Panc1 (cell line): ENCODE results near the gene ABL1. TPM values are rescaled to one million over a fixed set of nuclear protein-coding genes. Genes with fewer than 3 reads are reported as not detected.

Experiments used
- ATAC-seq: fragments of 200-7000 bp; cut with Tn5 transposase; 2 replicates; pipeline ENCODE4 v1.9.1; 2020; ENCODE audit warnings: mild to moderate bottlenecking, moderate library complexity
- BruUV-seq: library from RNA; stranded (reverse); fragments of 400-500 nt; replicated peaks from 2 replicates; lab custom pipeline; 2021; lab: Mats Ljungman, UMichigan
- CTCF ChIA-PET: fragments of 300-600 bp; sonication (Branson Sonifier 250); formaldehyde crosslinking; loops from one replicate; lab custom pipeline; 2022; ENCODE audit warnings: antibody characterized with exemption; lab: Charles Lee
- POLR2A ChIA-PET: fragments of 300-600 bp; sonication (Branson Sonifier 250); formaldehyde crosslinking; loops from one replicate; lab custom pipeline; 2022; ENCODE audit warnings: antibody characterized with exemption; lab: Charles Lee
- DNase-seq: peaks from one replicate; pipeline ENCODE4 v3.0.0-alpha.2; 2010; ENCODE audit warnings: low read depth, low spot score
- H3K27ac ChIP-seq: 2 replicates; pipeline ENCODE4 v1.5.1; 2011; ENCODE audit warnings: mild to moderate bottlenecking, low read length, inconsistent platforms
- H3K27me3 ChIP-seq: fragments of 200-500 bp; sonication (Bioruptor generic); 2 replicates; pipeline ENCODE4 v1.6.0; 2014; ENCODE audit warnings: low read length, inconsistent platforms; ENCODE audit not compliant: control insufficient read depth, insufficient read depth
- H3K36me3 ChIP-seq: fragments of 200-500 bp; sonication (Bioruptor generic); 2 replicates; pipeline ENCODE4 v1.5.1; 2014; ENCODE audit warnings: inconsistent platforms, mild to moderate bottlenecking, low read length, moderate library complexity; ENCODE audit not compliant: control insufficient read depth, insufficient read depth
- H3K4me1 ChIP-seq: 2 replicates; pipeline ENCODE4 v1.5.1; 2011; ENCODE audit warnings: inconsistent platforms, mild to moderate bottlenecking, low read length, moderate library complexity; ENCODE audit not compliant: control insufficient read depth, insufficient read depth
- H3K4me3 ChIP-seq, 2 experiments: 2 replicates each; pipeline ENCODE4 v1.5.1; 2011 to 2012; ENCODE audit warnings: low read depth in 2 of 2, low read length in 2 of 2, mild to moderate bottlenecking in 2 of 2, inconsistent platforms in 1 of 2, moderate library complexity in 1 of 2
- H3K9me3 ChIP-seq: fragments of 200-500 bp; sonication (Bioruptor generic); 2 replicates; pipeline ENCODE4 v1.5.1; 2014; ENCODE audit warnings: low read depth, mild to moderate bottlenecking, inconsistent platforms, low read length, moderate library complexity; ENCODE audit not compliant: control insufficient read depth, insufficient read depth
- POLR2AphosphoS5 ChIP-seq: IDR thresholded peaks from 2 replicates; pipeline ENCODE4 v1.6.1; 2012; ENCODE audit warnings: mild to moderate bottlenecking, low read depth, low read length, moderate library complexity
- SIN3A ChIP-seq: IDR thresholded peaks from 2 replicates; pipeline ENCODE4 v1.6.1; 2012; ENCODE audit warnings: low read depth, mild to moderate bottlenecking, low read length, moderate library complexity, borderline replicate concordance; ENCODE audit not compliant: insufficient read depth
- TCF7L2 ChIP-seq: IDR thresholded peaks from 2 replicates; pipeline ENCODE4 v1.6.1; 2011; ENCODE audit warnings: mild to moderate bottlenecking, low read depth, low read length, inconsistent platforms
- in situ Hi-C: cut with HindIII; loops from 2 replicates; pipeline ENCODE4 v1.10.0; 2016; ENCODE audit warnings: low sequenced_read_pairs, low pct_unique_long_range_greater_than_20kb
- intact Hi-C: fragments of 100-400 bp; cut with micrococcal nuclease; formaldehyde crosslinking; loops from one replicate; pipeline ENCODE4 v1.10.0; 2022; ENCODE audit not compliant: unreplicated experiment
- total RNA-seq: library from RNA; stranded (reverse); gene quantifications from one replicate; pipeline ENCODE4 v1.2.1, GENCODE V29; 2021; ENCODE audit not compliant: unreplicated experiment
- TF ChIP-seq, protein P1 (sequence below), 2 experiments: IDR thresholded peaks; 2 replicates each; pipeline ENCODE4 v1.6.1; 2011 to 2012; ENCODE audit warnings: low read depth in 2 of 2, control low read depth in 1 of 2, low read length in 1 of 2, mild to moderate bottlenecking in 1 of 2, moderate library complexity in 1 of 2; ENCODE audit not compliant: insufficient read depth in 1 of 2
- TF ChIP-seq, protein P2 (sequence below): fragments of 450-650 bp; IDR thresholded peaks from 2 replicates; pipeline ENCODE4 v1.5.1; 2017; ENCODE audit warnings: mild to moderate bottlenecking

ABL1 gene
- total RNA-seq, 1 experiment from 2014 or later = 48.4 TPM

DNA sequence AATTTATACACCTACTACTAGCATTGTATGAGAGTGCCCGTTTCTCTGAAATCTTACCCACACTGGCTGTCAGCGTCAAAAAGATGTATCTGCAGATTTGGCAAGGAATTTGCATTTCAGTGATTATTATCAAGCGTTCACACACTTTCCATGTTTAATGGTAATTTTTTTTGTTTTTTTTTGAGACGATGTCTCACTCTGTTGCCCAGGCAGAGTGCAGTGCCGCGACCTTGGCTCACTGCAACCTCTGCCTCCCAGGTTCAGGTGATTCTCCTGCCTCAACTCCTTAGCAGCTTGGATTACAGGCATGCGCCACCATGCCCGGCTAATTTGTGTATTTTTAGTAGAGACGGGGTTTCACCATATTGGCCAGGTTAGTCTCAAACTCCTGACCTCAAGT, 14.3 kb downstream of the ABL1 start:
- ChIA-PET CTCF (no interaction called here), POLR2A (no interaction called here)
- no peaks in the 10 kb centered on the region for H3K27me3 ChIP-seq
- in situ Hi-C loops = no loop called here
- no peaks in the 10 kb centered on the region for H3K36me3 ChIP-seq
- no peaks in the 10 kb centered on the region for H3K9me3 ChIP-seq
- TF ChIP-seq TCF7L2 (no peak), SIN3A (no peak), POLR2AphosphoS5 (no peak)
- TF ChIP-seq, protein P1, sequence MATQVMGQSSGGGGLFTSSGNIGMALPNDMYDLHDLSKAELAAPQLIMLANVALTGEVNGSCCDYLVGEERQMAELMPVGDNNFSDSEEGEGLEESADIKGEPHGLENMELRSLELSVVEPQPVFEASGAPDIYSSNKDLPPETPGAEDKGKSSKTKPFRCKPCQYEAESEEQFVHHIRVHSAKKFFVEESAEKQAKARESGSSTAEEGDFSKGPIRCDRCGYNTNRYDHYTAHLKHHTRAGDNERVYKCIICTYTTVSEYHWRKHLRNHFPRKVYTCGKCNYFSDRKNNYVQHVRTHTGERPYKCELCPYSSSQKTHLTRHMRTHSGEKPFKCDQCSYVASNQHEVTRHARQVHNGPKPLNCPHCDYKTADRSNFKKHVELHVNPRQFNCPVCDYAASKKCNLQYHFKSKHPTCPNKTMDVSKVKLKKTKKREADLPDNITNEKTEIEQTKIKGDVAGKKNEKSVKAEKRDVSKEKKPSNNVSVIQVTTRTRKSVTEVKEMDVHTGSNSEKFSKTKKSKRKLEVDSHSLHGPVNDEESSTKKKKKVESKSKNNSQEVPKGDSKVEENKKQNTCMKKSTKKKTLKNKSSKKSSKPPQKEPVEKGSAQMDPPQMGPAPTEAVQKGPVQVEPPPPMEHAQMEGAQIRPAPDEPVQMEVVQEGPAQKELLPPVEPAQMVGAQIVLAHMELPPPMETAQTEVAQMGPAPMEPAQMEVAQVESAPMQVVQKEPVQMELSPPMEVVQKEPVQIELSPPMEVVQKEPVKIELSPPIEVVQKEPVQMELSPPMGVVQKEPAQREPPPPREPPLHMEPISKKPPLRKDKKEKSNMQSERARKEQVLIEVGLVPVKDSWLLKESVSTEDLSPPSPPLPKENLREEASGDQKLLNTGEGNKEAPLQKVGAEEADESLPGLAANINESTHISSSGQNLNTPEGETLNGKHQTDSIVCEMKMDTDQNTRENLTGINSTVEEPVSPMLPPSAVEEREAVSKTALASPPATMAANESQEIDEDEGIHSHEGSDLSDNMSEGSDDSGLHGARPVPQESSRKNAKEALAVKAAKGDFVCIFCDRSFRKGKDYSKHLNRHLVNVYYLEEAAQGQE (IDR thresholded peaks at IDR 0.05; ENCODE audit: insufficient read depth in 1 of 2, low read depth in 2 of 2, low read length in 1 of 2) = no peak
- TF ChIP-seq, protein P2, sequence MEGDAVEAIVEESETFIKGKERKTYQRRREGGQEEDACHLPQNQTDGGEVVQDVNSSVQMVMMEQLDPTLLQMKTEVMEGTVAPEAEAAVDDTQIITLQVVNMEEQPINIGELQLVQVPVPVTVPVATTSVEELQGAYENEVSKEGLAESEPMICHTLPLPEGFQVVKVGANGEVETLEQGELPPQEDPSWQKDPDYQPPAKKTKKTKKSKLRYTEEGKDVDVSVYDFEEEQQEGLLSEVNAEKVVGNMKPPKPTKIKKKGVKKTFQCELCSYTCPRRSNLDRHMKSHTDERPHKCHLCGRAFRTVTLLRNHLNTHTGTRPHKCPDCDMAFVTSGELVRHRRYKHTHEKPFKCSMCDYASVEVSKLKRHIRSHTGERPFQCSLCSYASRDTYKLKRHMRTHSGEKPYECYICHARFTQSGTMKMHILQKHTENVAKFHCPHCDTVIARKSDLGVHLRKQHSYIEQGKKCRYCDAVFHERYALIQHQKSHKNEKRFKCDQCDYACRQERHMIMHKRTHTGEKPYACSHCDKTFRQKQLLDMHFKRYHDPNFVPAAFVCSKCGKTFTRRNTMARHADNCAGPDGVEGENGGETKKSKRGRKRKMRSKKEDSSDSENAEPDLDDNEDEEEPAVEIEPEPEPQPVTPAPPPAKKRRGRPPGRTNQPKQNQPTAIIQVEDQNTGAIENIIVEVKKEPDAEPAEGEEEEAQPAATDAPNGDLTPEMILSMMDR = no peak
- BruUV-seq = no TSS peak
- ATAC-seq (no peak), DNase-seq (no peak)
- H3K4me3 ChIP-seq = no peak overlapping the region
- no peak overlapping the region; the same call in 1 of the 2 replicates for H3K27ac ChIP-seq
- H3K4me1 ChIP-seq = peaks cover 54% of the 10 kb centered on the region
- intact Hi-C loops = no loop called here

DNA sequence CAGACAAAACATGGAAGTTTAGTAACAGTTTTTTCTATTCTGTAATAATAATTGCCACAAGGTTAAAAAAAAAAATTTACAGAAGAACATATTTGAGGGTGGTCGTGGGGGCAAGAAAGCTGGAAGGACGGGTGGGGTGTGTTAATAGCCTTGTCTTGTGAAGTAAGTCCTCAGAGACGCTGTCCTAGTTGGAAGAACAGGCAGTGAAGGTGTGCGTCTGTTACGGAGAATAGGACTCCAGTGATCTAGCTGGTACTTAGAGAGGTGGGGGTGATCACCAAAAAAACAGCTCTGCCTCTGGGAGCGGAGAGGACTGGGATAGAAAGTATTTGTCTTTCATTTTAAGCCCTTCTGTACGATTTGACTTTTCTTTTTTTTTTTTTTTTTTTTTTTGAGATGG, 17.7 kb downstream of the ABL1 start:
- DNase-seq (no peak), ATAC-seq (no peak)
- H3K27me3 ChIP-seq = no peaks in the 10 kb centered on the region
- intact Hi-C loops (no loop called here), in situ Hi-C loops (no loop called here)
- peaks cover 2% of the 10 kb centered on the region; the same call in 1 of the 2 replicates for H3K36me3 ChIP-seq
- H3K27ac ChIP-seq = no peak overlapping the region
- POLR2A ChIA-PET = no interaction called here
- H3K4me1 ChIP-seq = peaks cover 31% of the 10 kb centered on the region
- no peaks in the 10 kb centered on the region for H3K9me3 ChIP-seq
- CTCF ChIA-PET = interaction anchor here (0.7 kb wide), 1 partner anchor 13 kb away, joined by 9 read pairs; no protein-coding TSS in a partner anchor
- BruUV-seq = no TSS peak
- no peak overlapping the region for H3K4me3 ChIP-seq
- TF ChIP-seq SIN3A = no peak
- TF ChIP-seq, protein P2 = no peak
- TF ChIP-seq, protein P1 (IDR thresholded peaks at IDR 0.05; ENCODE audit: insufficient read depth in 1 of 2, low read depth in 2 of 2, low read length in 1 of 2) = no peak
- TF ChIP-seq POLR2AphosphoS5 = no peak
- no peak for TF ChIP-seq TCF7L2
